GM10847 (cell line): ENCODE measurements around the gene COQ8A.

Source experiments
- POLR2A ChIP-seq: IDR thresholded peaks from 2 replicates; pipeline ENCODE4 v1.6.1; 2011; ENCODE audit not compliant: insufficient read length; ENCODE audit errors: extremely low read depth

Gene COQ8A

DNA sequence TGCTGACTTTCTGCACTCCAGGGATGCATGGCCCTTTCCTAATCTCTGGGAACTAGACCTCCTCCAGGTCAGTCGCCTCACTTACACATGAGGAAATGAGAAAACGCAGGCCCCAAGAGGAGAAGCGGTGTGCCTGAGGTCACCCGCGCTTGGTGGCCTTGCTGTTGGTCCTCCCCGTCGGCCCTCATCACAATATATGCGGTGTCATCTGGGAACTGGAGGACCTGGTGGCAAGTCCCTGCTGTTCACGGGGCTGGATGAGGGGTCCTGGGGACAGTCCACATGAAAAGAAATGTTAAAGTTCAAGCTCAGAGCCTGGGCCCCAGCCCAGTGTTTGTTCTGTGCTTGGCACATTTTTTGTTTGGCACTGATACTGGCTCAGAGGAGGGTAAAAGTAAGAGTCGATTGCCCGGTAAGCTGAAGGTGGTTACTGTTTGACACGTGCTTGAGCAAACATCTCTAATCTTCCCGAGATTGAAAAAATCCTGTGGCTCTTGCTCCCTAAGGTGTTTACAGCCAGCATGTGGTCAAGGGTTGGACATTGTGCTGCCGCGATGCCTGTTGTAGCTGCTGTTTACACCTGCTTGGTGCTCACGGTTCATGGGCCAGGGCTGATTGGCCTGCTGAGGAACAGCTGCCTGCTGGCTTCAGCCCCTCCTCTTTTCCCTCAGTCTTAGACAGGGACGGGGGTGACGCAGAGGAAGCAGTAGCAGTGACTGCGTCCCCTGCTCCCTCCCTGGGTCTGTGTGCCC lies 5.2 kb downstream of the COQ8A start:
- TF ChIP-seq POLR2A = no peak

DNA sequence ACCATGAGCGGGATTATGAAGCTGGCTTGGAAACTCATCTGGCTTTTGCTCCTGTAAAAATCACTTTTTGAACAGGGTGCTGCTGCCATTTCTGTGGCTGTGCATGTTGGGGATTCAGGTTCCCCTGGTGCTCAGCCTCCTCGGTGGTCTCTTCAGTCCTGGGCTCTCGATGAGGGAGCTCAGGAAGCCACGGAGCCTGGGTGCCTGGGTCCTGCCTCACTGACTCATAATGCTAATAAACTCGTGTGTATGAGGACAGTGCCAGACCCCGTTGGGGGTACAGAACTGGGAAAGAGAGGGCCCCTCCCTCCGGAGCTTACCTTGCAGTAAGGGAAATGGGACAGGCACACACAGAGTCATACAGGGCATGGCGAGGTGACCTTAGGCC lies 5.8 kb downstream of the COQ8A start:
- TF ChIP-seq POLR2A = no peak

GRCh38 chr1:226946285-226946684 lies 6.2 kb downstream of the COQ8A start:
- no peak for TF ChIP-seq POLR2A

- TF ChIP-seq POLR2A = no peak
Measured at GRCh38 chr1:226946841-226947240, 6.7 kb downstream of the COQ8A start.

GRCh38 chr1:226948051-226948450 lies 8.0 kb downstream of the COQ8A start:
- no peak for TF ChIP-seq POLR2A

- no peak for TF ChIP-seq POLR2A
Measured at GRCh38 chr1:226948480-226948879, 8.4 kb downstream of the COQ8A start.

- TF ChIP-seq POLR2A = no peak
Measured at GRCh38 chr1:226948996-226949395, 8.9 kb downstream of the COQ8A start.

GRCh38 chr1:226949401-226949800 lies 9.3 kb downstream of the COQ8A start:
- no peak for TF ChIP-seq POLR2A

DNA sequence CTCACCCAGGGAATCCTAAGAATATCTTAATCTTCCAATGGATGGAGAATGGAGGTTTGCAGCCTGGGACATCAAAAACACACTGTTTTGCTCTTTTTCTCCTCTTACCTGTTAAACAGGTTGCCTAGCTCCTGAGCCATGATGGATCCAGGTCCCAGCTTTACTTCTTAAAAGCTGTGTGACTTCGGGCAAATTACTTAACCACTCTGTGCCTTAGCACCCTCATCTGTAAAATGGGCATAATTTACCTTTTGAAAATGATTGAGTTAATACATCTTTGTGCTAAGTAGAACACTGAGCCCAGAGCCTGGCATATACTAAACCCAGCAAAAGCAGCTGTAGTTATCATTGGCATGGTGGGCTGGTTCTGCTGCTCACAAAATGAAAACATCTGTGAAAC lies 10.2 kb downstream of the COQ8A start:
- no peak for TF ChIP-seq POLR2A

DNA sequence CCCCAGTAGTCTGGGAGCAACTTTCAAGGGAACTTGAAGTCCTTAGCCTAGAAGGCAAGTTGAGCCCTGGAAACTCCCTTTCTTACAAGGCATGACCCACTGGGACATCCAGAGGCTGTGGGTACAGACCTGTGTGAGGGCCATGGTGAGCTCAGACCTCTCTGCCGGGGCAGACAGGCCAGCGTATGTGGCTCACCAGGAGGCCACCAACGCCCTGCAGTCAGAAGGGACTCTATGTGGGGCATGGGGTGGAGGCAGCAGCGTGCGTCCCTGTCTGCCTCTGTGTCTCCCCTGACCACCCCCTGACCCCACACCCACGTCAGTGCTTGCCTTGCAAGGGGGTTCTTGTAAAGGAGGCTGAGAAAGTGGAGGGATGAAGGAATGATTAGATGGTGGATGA lies 10.8 kb downstream of the COQ8A start:
- TF ChIP-seq POLR2A = no peak

DNA sequence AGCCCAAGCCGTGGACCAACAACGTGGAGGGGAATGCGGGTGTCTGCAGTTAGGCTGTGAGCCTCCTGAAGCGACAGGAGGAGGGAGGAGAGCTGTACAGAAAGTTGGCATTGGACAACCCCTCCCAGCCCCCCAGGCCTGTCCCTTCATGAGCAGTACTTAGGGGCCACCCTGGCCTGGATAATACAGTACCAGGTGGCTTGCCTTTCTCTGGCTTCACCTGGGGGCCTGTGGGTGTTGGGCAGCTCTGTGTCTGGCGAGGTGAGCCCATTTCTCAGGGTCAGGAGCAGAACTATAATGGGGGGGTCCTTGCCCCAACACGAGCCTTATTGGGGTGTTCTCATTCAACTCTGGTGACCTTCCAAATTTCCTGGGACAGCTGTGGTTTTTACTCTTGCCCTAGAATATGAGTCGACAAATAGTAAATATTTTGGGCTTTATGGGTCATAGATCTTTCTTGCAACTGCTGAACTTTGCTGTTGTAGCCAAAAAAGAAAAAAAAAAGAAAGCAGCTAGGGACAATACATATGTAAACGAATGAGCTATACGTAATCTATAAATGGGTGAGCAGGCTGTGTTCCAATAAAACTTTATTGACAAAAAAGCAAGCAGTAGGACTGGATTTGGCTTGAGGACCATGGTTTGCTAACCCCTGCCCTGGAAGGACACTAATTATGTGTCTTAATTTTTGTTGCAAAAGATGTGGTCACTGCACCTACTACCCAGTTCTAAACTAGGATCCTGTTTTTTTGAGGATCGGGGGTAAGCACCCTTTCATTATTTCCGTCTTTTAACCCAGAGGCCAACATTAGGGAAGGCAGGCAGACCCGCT lies 11.4 kb downstream of the COQ8A start:
- no peak for TF ChIP-seq POLR2A

GRCh38 chr1:226952118-226952441 lies 12.0 kb downstream of the COQ8A start:
- no peak for TF ChIP-seq POLR2A

DNA sequence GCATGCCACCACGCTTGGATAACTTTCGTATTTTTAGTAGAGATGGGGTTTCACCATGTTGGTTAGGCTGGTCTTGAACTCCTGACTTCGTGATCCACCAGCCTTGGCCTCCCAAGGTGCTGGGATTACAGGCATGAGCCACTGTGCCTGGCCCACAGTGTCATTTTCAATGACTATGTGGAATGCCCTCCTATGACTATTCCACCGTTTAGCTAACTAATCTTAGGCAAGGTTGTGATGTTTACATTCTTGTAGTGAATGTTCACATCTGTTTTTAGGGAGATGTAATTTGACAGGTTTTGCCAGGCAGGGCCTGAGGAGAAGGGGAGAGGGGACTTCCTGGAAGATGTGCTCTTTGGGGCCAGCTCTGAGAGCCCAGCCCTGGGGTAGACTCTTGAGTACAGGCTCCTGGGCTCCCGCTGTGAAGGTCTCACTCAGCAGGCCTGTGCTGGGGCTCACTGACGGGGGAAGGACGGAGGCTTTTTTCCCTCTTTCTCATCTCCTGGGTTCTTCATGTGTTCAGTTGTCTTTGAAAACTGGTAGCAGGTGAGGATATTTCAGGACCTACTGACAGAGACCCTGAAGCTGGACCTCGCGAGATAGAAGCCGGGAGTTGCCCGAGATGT lies 13.2 kb downstream of the COQ8A start:
- no peak for TF ChIP-seq POLR2A

DNA sequence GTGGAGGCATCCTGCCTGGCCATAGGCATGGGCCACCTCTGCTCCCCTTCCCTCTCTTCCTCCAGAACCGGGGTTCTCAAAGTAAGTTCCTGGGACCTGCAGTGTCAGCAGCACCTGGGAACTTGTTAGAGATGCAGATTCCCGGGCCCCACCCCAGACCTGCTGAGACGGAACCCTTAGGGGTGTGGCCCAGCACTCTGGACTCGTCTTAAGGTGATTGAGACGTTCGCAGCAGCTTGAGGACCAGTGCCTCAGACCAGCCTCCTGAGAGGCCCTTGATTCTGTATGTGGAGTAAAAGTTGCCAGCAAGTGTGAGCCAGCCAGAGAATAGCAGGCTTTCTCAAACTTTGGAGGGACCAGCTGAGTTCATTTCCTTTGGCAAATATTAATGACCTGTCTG lies 14.2 kb downstream of the COQ8A start:
- no peak for TF ChIP-seq POLR2A

- no peak for TF ChIP-seq POLR2A
Measured at GRCh38 chr1:226954777-226955176, 14.7 kb downstream of the COQ8A start.

- TF ChIP-seq POLR2A = no peak
Measured at GRCh38 chr1:226956942-226957713, 17.0 kb downstream of the COQ8A start.

DNA sequence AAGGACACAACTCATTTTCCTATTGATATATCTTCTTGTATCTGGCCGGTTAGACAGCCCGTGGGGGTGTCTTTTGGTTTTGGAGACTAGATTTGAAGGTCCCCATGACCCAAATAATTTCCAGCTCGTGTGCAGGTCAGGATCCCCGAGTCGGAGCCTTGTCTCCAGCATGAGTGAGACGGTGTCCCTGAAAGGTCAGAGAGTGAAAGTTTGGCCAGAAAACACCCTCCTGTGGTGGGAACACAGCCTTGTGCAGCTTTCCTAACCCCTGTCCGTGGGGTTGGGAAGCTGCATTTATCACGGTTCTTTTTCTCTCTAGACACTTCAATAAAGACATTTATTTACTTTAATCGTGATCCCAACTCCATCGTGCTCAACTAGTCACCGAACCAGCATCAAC lies 17.6 kb downstream of the COQ8A start:
- no peak for TF ChIP-seq POLR2A
